Sigmoid colon (tissue), 4 donors: ENCODE measurements around the gene CDC42BPG.

Source experiments
- POLR2A ChIP-seq, 2 donors: fragments of 450-650 bp; IDR thresholded peaks; one replicate each; pipeline ENCODE4 v1.6.1; 2016; ENCODE audit warnings: antibody characterized with exemption in 2 of 2, mild to moderate bottlenecking in 2 of 2, moderate library complexity in 2 of 2
- POLR2AphosphoS5 ChIP-seq, 4 donors: sonication (generic); formaldehyde crosslinking; IDR thresholded peaks; one replicate each; pipeline ENCODE4 v1.6.1; 2017; ENCODE audit warnings: antibody characterized with exemption in 4 of 4
- TF ChIP-seq, protein P1 (sequence below), 4 experiments: fragments of 450-650 bp in 3 of 4; fragments of 200-600 bp in 1 of 4; IDR thresholded peaks; one replicate each; pipeline ENCODE4 v1.5.1; 2016 to 2019; ENCODE audit warnings: antibody characterized with exemption in 4 of 4, mild to moderate bottlenecking in 3 of 4, moderate library complexity in 2 of 4

DNA sequence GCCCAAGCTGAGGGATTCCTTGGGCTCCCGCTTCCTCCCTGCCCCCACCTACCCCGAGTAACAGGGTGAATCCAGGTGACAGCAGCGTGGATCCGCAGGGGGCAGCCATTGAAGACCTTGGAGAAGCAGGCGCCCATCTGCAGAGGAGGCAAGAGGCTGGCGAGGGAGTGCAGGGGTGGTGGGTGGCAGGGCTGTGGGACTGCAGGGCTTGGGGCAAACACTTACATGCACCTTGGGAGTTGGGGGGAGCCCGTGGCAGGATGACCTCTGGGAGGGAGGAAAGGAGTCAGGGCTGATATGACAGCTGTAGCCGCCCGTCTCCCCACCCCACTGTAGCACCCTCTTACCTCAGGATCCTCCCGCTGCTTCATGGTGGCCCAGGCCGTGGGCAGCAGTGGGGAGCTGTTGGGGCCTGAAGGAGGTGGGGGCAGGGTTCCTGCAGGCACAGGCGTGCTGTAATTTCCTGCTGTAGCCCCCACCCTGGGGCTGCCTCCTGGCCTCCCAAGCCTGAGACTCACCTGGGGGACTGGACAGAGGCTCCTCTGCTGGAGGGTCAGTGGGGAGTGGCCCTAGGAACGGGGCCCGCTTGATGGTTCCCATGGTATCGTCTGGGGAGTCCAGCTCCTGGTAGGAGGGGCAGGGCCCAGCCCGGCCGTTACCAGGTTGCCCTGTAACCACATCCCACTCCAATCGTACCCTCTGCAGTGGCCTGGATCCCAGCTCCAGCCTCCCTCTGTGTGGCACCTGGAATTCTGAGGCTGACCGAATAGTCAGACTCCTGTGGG, 47.5 kb downstream of the CDC42BPG start:
- TF ChIP-seq, protein P1, sequence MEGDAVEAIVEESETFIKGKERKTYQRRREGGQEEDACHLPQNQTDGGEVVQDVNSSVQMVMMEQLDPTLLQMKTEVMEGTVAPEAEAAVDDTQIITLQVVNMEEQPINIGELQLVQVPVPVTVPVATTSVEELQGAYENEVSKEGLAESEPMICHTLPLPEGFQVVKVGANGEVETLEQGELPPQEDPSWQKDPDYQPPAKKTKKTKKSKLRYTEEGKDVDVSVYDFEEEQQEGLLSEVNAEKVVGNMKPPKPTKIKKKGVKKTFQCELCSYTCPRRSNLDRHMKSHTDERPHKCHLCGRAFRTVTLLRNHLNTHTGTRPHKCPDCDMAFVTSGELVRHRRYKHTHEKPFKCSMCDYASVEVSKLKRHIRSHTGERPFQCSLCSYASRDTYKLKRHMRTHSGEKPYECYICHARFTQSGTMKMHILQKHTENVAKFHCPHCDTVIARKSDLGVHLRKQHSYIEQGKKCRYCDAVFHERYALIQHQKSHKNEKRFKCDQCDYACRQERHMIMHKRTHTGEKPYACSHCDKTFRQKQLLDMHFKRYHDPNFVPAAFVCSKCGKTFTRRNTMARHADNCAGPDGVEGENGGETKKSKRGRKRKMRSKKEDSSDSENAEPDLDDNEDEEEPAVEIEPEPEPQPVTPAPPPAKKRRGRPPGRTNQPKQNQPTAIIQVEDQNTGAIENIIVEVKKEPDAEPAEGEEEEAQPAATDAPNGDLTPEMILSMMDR (IDR thresholded peaks at IDR 0.05) = no peak
- TF ChIP-seq POLR2AphosphoS5 (IDR thresholded peaks at IDR 0.05) (no peak), POLR2A (IDR thresholded peaks at IDR 0.05) (no peak)
